GM23248 (cell line): ENCODE measurements around the gene BCO2. TPM values are rescaled to one million over a fixed set of nuclear protein-coding genes. Genes with fewer than 3 reads are reported as not detected.

ENCODE experiments used
- DNase-seq: peaks from one replicate; pipeline ENCODE4 v3.0.0-alpha.2; 2015
- H2AFZ ChIP-seq: fragments of 200-600 bp; sonication (generic); 2 replicates; pipeline ENCODE4 v1.6.1; 2016; ENCODE audit warnings: antibody characterized with exemption
- H3F3A ChIP-seq: fragments of 200-600 bp; sonication (generic); 2 replicates; pipeline ENCODE4 v1.6.1; 2016; ENCODE audit warnings: mild to moderate bottlenecking, antibody characterized with exemption, mixed run types; ENCODE audit not compliant: insufficient read depth
- H3K27ac ChIP-seq: fragments of 200-600 bp; sonication (generic); 2 replicates; pipeline ENCODE4 v1.5.1; 2016; ENCODE audit warnings: mild to moderate bottlenecking
- H3K27me3 ChIP-seq: fragments of 200-600 bp; sonication (generic); replicated peaks from 2 replicates; pipeline ENCODE4 v1.6.1; 2016; ENCODE audit warnings: mild to moderate bottlenecking; ENCODE audit not compliant: insufficient read depth
- H3K36me3 ChIP-seq: fragments of 200-600 bp; sonication (generic); 2 replicates; pipeline ENCODE4 v1.6.1; 2016; ENCODE audit warnings: low read depth, mild to moderate bottlenecking
- H3K4me1 ChIP-seq: fragments of 200-600 bp; sonication (generic); 2 replicates; pipeline ENCODE4 v1.6.1; 2016; ENCODE audit warnings: mild to moderate bottlenecking; ENCODE audit not compliant: insufficient read depth
- H3K4me2 ChIP-seq: fragments of 200-600 bp; sonication (generic); one replicate; pipeline ENCODE4 v1.6.1; 2016; ENCODE audit warnings: mild to moderate bottlenecking; ENCODE audit not compliant: unreplicated experiment
- H3K4me3 ChIP-seq: fragments of 200-600 bp; sonication (generic); 2 replicates; pipeline ENCODE4 v1.5.1; 2016; ENCODE audit warnings: mild to moderate bottlenecking
- H3K79me2 ChIP-seq: fragments of 200-600 bp; sonication (generic); 2 replicates; pipeline ENCODE4 v1.6.1; 2016; ENCODE audit warnings: mild to moderate bottlenecking; ENCODE audit not compliant: insufficient read depth
- H3K9ac ChIP-seq: fragments of 200-600 bp; sonication (generic); 2 replicates; pipeline ENCODE4 v1.6.1; 2016; ENCODE audit warnings: mild to moderate bottlenecking
- H3K9me2 ChIP-seq: fragments of 200-600 bp; sonication (generic); 2 replicates; pipeline ENCODE4 v1.6.1; 2016; ENCODE audit warnings: mixed run types, mild to moderate bottlenecking, moderate library complexity; ENCODE audit not compliant: insufficient read depth
- H3K9me3 ChIP-seq: fragments of 200-600 bp; sonication (generic); one replicate; pipeline ENCODE4 v1.6.1; 2017; ENCODE audit warnings: low read depth
- H4K20me1 ChIP-seq: fragments of 200-600 bp; sonication (generic); 2 replicates; pipeline ENCODE4 v1.6.0; 2016; ENCODE audit not compliant: insufficient read depth
- EZH2 ChIP-seq: fragments of 200-600 bp; sonication (generic); IDR thresholded peaks from 2 replicates; pipeline ENCODE4 v1.6.1; 2018; ENCODE audit warnings: antibody characterized with exemption, mild to moderate bottlenecking; ENCODE audit not compliant: insufficient read depth, poor library complexity, severe bottlenecking
- EZH2phosphoT487 ChIP-seq: fragments of 200-600 bp; sonication (generic); IDR thresholded peaks from 2 replicates; pipeline ENCODE4 v1.6.1; 2018; ENCODE audit warnings: antibody characterized with exemption, moderate library complexity, mild to moderate bottlenecking, low read depth; ENCODE audit not compliant: insufficient read depth
- WGBS, 2 experiments: methylation state at CpG; one replicate each; pipeline ENCODE4 v1.1.6; 2015 to 2017; ENCODE audit warnings: low lambda C conversion rate in 2 of 2, low coverage in 1 of 2; ENCODE audit errors: missing lambda C conversion rate in 2 of 2; 5-methylcytosine and 5-hydroxymethylcytosine counted together
- in situ Hi-C: fragments of 300-500 bp; cut with MboI; formaldehyde crosslinking; loops from 2 replicates; pipeline ENCODE4 v1.15.0; 2020
- polyA plus RNA-seq: library from polyadenylated mRNA; unstranded; fragments of >200 nt; fragmentation: Nextera tagmentation; extraction: Ambion mirVana; gene quantifications from 2 replicates; pipeline ENCODE4 v1.2.1, GENCODE V29; 2016
- total RNA-seq: library from RNA; depleted of rRNA; stranded (reverse); fragments of >200 nt; shearing (Covaris generic); gene quantifications from 2 replicates; pipeline ENCODE4 v1.2.3, GENCODE V29; 2014

BCO2 gene
- total and polyA plus RNA-seq, 2 experiments from 2014 or later, result 0.83 TPM; not detected in 1

DNA sequence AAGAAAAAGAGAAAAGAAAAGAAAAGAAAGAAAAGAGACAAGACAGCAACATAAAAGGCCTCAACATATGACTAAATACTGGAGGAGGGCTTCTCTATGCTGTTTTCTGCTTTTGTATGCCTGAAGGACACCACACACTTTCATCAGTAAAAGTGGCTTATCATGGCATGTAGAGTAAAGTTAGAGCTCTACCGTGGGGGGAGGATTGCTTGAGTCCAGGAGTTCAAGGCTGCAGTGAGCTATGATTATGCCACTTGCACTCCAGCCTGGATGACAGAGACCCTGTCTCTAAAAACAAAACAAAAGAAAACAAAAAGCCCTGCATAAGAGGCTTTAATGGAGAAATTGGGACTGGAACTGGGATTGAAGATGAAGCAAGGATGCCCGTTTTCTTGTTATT, 56.6 kb downstream of the BCO2 start:
- Histone ChIP-seq H3K79me2 (peaks cover 56% of the 10 kb centered on the region), H3K27ac (no peak overlapping the region), H2AFZ (no peak overlapping the region), H3K4me1 (peaks cover 32% of the 10 kb centered on the region), H3K27me3 (no peaks in the 10 kb centered on the region), H4K20me1 (no peaks in the 10 kb centered on the region), H3K4me3 (no peak overlapping the region), H3K9me2 (no peaks in the 10 kb centered on the region), H3K9me3 (no peaks in the 10 kb centered on the region), H3F3A (peaks cover 24% of the 10 kb centered on the region), H3K4me2 (no peak overlapping the region), H3K9ac (no peak overlapping the region), H3K36me3 (peaks cover 50% of the 10 kb centered on the region)
- TF ChIP-seq EZH2, result no peak
- TF ChIP-seq EZH2phosphoT487, result no peak
- in situ Hi-C loops, result no loop called here
- no peak for DNase-seq
- 96 to 98% methylated on average over 2 of the region's 2 CpGs for WGBS, 2 experiments

DNA sequence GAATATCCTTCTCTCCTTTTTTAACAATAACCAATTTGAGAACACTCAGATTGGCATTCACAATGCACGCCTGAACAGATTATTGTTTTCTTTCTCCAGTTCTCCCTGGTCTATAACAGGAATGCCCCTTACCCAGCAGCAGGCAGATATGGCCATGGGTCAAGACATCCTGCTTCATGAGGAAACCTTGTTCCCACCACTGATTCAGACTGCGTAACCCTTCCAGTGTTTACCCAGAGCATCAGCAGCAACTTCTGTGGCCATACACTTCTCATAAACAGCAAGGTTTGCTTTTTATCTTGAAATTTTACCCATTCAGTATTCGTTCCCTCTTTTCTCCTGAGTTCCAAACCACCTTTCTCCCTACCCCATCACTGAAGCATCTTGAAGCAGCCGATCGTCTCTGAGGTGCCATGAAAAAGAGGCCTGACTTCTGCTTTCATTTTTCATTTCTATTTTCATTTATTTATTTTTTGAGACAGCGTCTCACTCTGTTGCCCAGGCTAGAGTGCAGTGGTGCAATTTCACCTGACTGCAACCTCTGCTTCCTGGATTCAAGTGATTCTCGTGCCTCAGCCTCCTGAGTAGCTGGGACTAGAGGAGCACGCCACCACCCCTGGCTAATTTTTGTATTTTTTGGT, 60.6 kb downstream of the BCO2 start:
- Histone ChIP-seq H3K9ac (no peak overlapping the region), H3K4me1 (0 out of 2 replicates have a peak, but pooled peaks cover 2% of the 10 kb centered on the region), H3K27me3 (no peaks in the 10 kb centered on the region), H3K27ac (no peak overlapping the region), H2AFZ (no peak overlapping the region), H4K20me1 (no peaks in the 10 kb centered on the region), H3K4me3 (no peak overlapping the region), H3K4me2 (no peak overlapping the region), H3K79me2 (peaks cover 27% of the 10 kb centered on the region), H3K36me3 (peaks cover 57% of the 10 kb centered on the region), H3K9me2 (no peaks in the 10 kb centered on the region), H3F3A (peaks cover 6% of the 10 kb centered on the region; the same call in 1 of the 2 replicates), H3K9me3 (no peaks in the 10 kb centered on the region)
- no peak for DNase-seq
- whole genome bisulfite sequencing, 2 experiments, result 99 to 100% methylated on average over 8 of the region's 8 CpGs
- TF ChIP-seq EZH2 (no peak), EZH2phosphoT487 (no peak)
- in situ Hi-C loops, result no loop called here

DNA sequence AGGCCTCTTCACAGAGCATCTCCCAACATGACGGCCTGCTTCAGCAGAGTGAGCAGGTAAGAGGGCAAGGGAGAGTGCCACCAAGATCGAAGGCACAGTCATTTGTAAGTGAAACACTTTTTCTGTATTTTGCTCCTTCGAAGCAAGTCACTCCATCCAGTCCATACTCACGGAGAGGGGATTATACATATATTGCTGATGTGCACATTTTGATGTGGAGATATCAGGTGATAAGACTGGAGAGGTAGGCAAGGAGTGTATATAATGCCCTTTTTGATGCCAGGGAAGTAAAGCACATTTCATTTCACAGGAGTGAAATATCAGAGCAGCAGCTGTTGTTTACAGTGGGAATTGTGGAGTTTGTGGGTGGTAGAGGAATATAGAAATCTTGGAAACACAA, 62.1 kb downstream of the BCO2 start:
- Histone ChIP-seq H3K4me2 (no peak overlapping the region), H3K9me2 (no peaks in the 10 kb centered on the region), H2AFZ (no peak overlapping the region), H3F3A (peaks cover 13% of the 10 kb centered on the region; the same call in 1 of the 2 replicates), H3K9ac (no peak overlapping the region), H3K4me3 (no peak overlapping the region), H3K36me3 (peaks cover 52% of the 10 kb centered on the region), H4K20me1 (no peaks in the 10 kb centered on the region), H3K79me2 (peaks cover 12% of the 10 kb centered on the region), H3K27ac (no peak overlapping the region), H3K4me1 (peaks cover 14% of the 10 kb centered on the region; the same call in 1 of the 2 replicates), H3K9me3 (no peaks in the 10 kb centered on the region), H3K27me3 (no peaks in the 10 kb centered on the region)
- TF ChIP-seq EZH2, result no peak
- TF ChIP-seq EZH2phosphoT487, result no peak
- in situ Hi-C loops, result no loop called here
- no peak for DNase-seq
- WGBS, 2 experiments, result 98 to 100% methylated on average over 4 of the region's 4 CpGs

DNA sequence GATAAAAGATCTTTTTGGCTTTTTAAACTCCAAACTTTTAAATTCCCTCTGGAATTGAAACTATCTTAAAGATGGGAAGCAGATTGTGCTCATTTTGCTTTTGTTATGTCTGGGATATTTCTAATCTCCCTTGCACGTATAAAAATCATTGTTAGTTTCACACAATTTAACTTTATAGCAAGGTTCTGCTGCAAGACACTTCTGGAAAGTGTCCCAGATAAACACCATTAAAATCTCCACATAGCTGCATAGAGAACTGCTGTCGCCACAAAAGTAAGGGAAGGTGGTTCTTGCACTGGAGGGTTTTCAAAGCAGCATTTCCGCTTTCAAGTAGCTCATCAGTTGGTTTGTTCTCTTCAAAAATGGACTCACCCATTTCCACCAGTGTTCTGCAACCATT, 62.7 kb downstream of the BCO2 start:
- H3K9me3 ChIP-seq, result no peaks in the 10 kb centered on the region
- no peak overlapping the region for H3K27ac ChIP-seq
- no peak for DNase-seq
- H3F3A ChIP-seq, result peaks cover 13% of the 10 kb centered on the region; the same call in 1 of the 2 replicates
- H3K36me3 ChIP-seq, result peaks cover 50% of the 10 kb centered on the region
- in situ Hi-C loops, result no loop called here
- peaks cover 6% of the 10 kb centered on the region for H3K79me2 ChIP-seq
- peaks cover 14% of the 10 kb centered on the region; the same call in 1 of the 2 replicates for H3K4me1 ChIP-seq
- WGBS, 2 experiments, result 96 to 98% methylated on average over 3 of the region's 3 CpGs
- no peaks in the 10 kb centered on the region for H3K9me2 ChIP-seq
- no peak overlapping the region for H3K4me2 ChIP-seq
- no peak overlapping the region for H3K4me3 ChIP-seq
- H2AFZ ChIP-seq, result no peak overlapping the region
- no peak overlapping the region for H3K9ac ChIP-seq
- H4K20me1 ChIP-seq, result no peaks in the 10 kb centered on the region
- TF ChIP-seq EZH2phosphoT487 (no peak), EZH2 (no peak)
- no peaks in the 10 kb centered on the region for H3K27me3 ChIP-seq
